ENCODE data around the gene ZNF582. TPM values are rescaled to one million over a fixed set of nuclear protein-coding genes. Genes with fewer than 3 reads are reported as not detected.
"Not testable (repeated sequence)": the region's sequence is repeated elsewhere in the genome, so short reads cannot be mapped to it uniquely, and the experiment has no call there.

Gene ZNF582
- total RNA-seq, 4 donors from 2014 or later: 4.9 to 19.6 (median 10.9) TPM

GRCh38 chr19:56341948-56342347, 51.4 kb downstream of the ZNF582 start:
- Histone ChIP-seq H3K36me3 (no peaks in the 10 kb centered on the region), H3K27ac (no peak overlapping the region), H3K4me3 (replicated peaks in 1 of 3) (no peak overlapping the region), H3K4me1 (no peaks in the 10 kb centered on the region), H3K9me3 (no peaks in the 10 kb centered on the region), H3K27me3 (no peaks in the 10 kb centered on the region)
- TF ChIP-seq POLR2A (IDR thresholded peaks at IDR 0.05) (no peak), CTCF (IDR thresholded peaks at IDR 0.05) (no peak)
- intact Hi-C loops (cut with DNase I): no loop called here
- DNase-seq: no peak

- DNase-seq; intact Hi-C loops (cut with DNase I); H3K36me3 ChIP-seq; H3K4me1 ChIP-seq; H3K27me3 ChIP-seq; H3K4me3 ChIP-seq (replicated peaks in 1 of 3); H3K27ac ChIP-seq; H3K9me3 ChIP-seq: not testable (repeated sequence)
- WGBS, 2 donors: 89 to 91% methylated on average over 8 to 9 of the region's 10 CpGs
Measured at GRCh38 chr19:56339031-56339430, 54.3 kb downstream of the ZNF582 start.

GRCh38 chr19:56337077-56337476, 56.3 kb downstream of the ZNF582 start:
- H3K27me3 ChIP-seq; DNase-seq; intact Hi-C loops (cut with DNase I); H3K36me3 ChIP-seq; H3K4me3 ChIP-seq (replicated peaks in 1 of 3); H3K27ac ChIP-seq; H3K9me3 ChIP-seq; H3K4me1 ChIP-seq: not testable (repeated sequence)
- WGBS, 2 donors: 83 to 89% methylated on average over 1 to 8 of the region's 8 CpGs

- H3K27me3 ChIP-seq; H3K27ac ChIP-seq; DNase-seq; H3K4me1 ChIP-seq; intact Hi-C loops (cut with DNase I); H3K36me3 ChIP-seq; H3K4me3 ChIP-seq (replicated peaks in 1 of 3); H3K9me3 ChIP-seq: not testable (repeated sequence)
Measured at GRCh38 chr19:56335371-56335770, 58.0 kb downstream of the ZNF582 start.

- DNase-seq: peak; percentile 21 to 33
- Histone ChIP-seq H3K36me3 (no peaks in the 10 kb centered on the region), H3K4me3 (replicated peaks in 1 of 3) (no peak overlapping the region), H3K27ac (no peak overlapping the region), H3K9me3 (no peaks in the 10 kb centered on the region), H3K27me3 (no peaks in the 10 kb centered on the region), H3K4me1 (no peaks in the 10 kb centered on the region)
- TF ChIP-seq CTCF (IDR thresholded peaks at IDR 0.05) (peak in 4 of 6 experiments; percentile 44 to 60 (median 50)), POLR2A (IDR thresholded peaks at IDR 0.05) (no peak)
- intact Hi-C loops (cut with DNase I): no loop called here
Measured at GRCh38 chr19:56333506-56333905, 59.8 kb downstream of the ZNF582 start.

Other genes with a start within 250 kb of the ZNF582 start
- gene GALP, start 217.5 kb downstream of the ZNF582 start, total RNA-seq: not detected
- not detected for gene ZSCAN5B, start 195.8 kb downstream of the ZNF582 start, total RNA-seq
- not detected for gene ZSCAN5C, start 191.3 kb downstream of the ZNF582 start, total RNA-seq
- 1 to 10 TPM in 1 of 4 donors, not detected in 3; 2.0 TPM for gene EDDM13, start 120.8 kb downstream of the ZNF582 start, total RNA-seq
- 10 to 100 TPM in 3 of 4 donors, 1 to 10 TPM in 1; 7.4 to 22.1 (median 17.7) TPM for gene ZSCAN5A, start 78.7 kb downstream of the ZNF582 start, total RNA-seq
- gene ZNF583, start 10.8 kb upstream of the ZNF582 start, total RNA-seq: 10 to 100 TPM in 2 of 4 donors, 1 to 10 TPM in 2; 6.5 to 22.8 (median 10.2) TPM
- 10 to 100 TPM in 3 of 4 donors, 1 to 10 TPM in 1; 8.6 to 22.2 (median 15.8) TPM for gene ZNF667, start 83.8 kb upstream of the ZNF582 start, total RNA-seq
- 10 to 100 TPM in 1 of 4 donors, 1 to 10 TPM in 3; 8.5 to 10.8 (median 9.1) TPM for gene ZNF471, start 114.3 kb upstream of the ZNF582 start, total RNA-seq
- gene ZFP28, start 145.4 kb upstream of the ZNF582 start, total RNA-seq: 1 to 10 TPM; 6.6 to 9.8 (median 9.5) TPM
- gene ZNF470, start 173.9 kb upstream of the ZNF582 start, total RNA-seq: 1 to 10 TPM; 3.4 to 7.1 (median 5.6) TPM
- gene ZNF71, start 201.8 kb upstream of the ZNF582 start, total RNA-seq: 10 to 100 TPM in 1 of 4 donors, 1 to 10 TPM in 3; 8.2 to 15.6 (median 8.7) TPM
- not detected for gene SMIM17, start 249.6 kb upstream of the ZNF582 start, total RNA-seq